GM23338 (cell line): ENCODE measurements around the gene VAX1. TPM values are rescaled to one million over a fixed set of nuclear protein-coding genes. Genes with fewer than 3 reads are reported as not detected.

Experiments used
- ATAC-seq: fragments of 200-7000 bp; cut with Tn5 transposase; 3 replicates; pipeline ENCODE4 v1.9.1; 2020
- DNase-seq: peaks from one replicate; pipeline ENCODE4 v3.0.0-alpha.2; 2015; ENCODE audit warnings: low spot score
- H2AFZ ChIP-seq: fragments of 200-600 bp; sonication (generic); 2 replicates; pipeline ENCODE4 v1.8.0; 2016; ENCODE audit warnings: antibody characterized with exemption, mild to moderate bottlenecking, moderate library complexity
- H3F3A ChIP-seq: fragments of 200-600 bp; sonication (generic); replicated peaks from 2 replicates; pipeline ENCODE4 v1.8.0; 2017; ENCODE audit warnings: antibody characterized with exemption, mixed run types, low read depth
- H3K27ac ChIP-seq: fragments of 200-600 bp; sonication (generic); 2 replicates; pipeline ENCODE4 v1.6.1; 2016; ENCODE audit warnings: low read depth
- H3K27me3 ChIP-seq: fragments of 200-600 bp; sonication (generic); 2 replicates; pipeline ENCODE4 v1.8.0; 2016; ENCODE audit warnings: mild to moderate bottlenecking, mixed run types, moderate library complexity; ENCODE audit not compliant: insufficient read depth
- H3K36me3 ChIP-seq: fragments of 200-600 bp; sonication (generic); 2 replicates; pipeline ENCODE4 v1.8.0; 2016; ENCODE audit warnings: mild to moderate bottlenecking; ENCODE audit not compliant: insufficient read depth
- H3K4me1 ChIP-seq: fragments of 200-600 bp; sonication (generic); 2 replicates; pipeline ENCODE4 v1.8.0; 2016; ENCODE audit warnings: mild to moderate bottlenecking, moderate library complexity; ENCODE audit not compliant: insufficient read depth
- H3K4me2 ChIP-seq: fragments of 200-600 bp; sonication (generic); 2 replicates; pipeline ENCODE4 v1.7.1; 2017; ENCODE audit warnings: mixed run types
- H3K4me3 ChIP-seq: fragments of 200-600 bp; sonication (generic); 2 replicates; pipeline ENCODE4 v1.6.1; 2016; ENCODE audit warnings: mixed run types
- H3K79me2 ChIP-seq: fragments of 200-600 bp; sonication (generic); replicated peaks from 2 replicates; pipeline ENCODE4 v1.8.0; 2017; ENCODE audit warnings: mild to moderate bottlenecking; ENCODE audit not compliant: insufficient read depth
- H3K9me2 ChIP-seq: fragments of 200-600 bp; sonication (generic); 2 replicates; pipeline ENCODE4 v1.8.0; 2017; ENCODE audit not compliant: insufficient read depth
- H4K20me1 ChIP-seq: fragments of 200-600 bp; sonication (generic); replicated peaks from 2 replicates; pipeline ENCODE4 v1.8.0; 2017; ENCODE audit warnings: mild to moderate bottlenecking; ENCODE audit not compliant: insufficient read depth
- H3K27ac Mint-ChIP-seq: 2 replicates; pipeline ENCODE4 v1.8.0; 2020; ENCODE audit warnings: inconsistent platforms, mild to moderate bottlenecking, moderate library complexity, mixed read lengths
- H3K27me3 Mint-ChIP-seq: 3 replicates; pipeline ENCODE4 v1.8.0; 2022; ENCODE audit warnings: low read depth, mild to moderate bottlenecking, moderate library complexity, mixed read lengths, inconsistent platforms; ENCODE audit not compliant: insufficient read depth, poor library complexity
- H3K36me3 Mint-ChIP-seq: 3 replicates; pipeline ENCODE4 v1.8.0; 2021; ENCODE audit warnings: low read depth, mild to moderate bottlenecking, inconsistent platforms, moderate library complexity, mixed read lengths
- H3K4me1 Mint-ChIP-seq: 3 replicates; pipeline ENCODE4 v1.8.0; 2020; ENCODE audit warnings: mild to moderate bottlenecking, inconsistent platforms, mixed read lengths
- H3K4me3 Mint-ChIP-seq: 3 replicates; pipeline ENCODE4 v1.8.0; 2021; ENCODE audit warnings: moderate library complexity, mild to moderate bottlenecking, inconsistent platforms, mixed read lengths
- H3K9me3 Mint-ChIP-seq: 3 replicates; pipeline ENCODE4 v1.8.0; 2020; ENCODE audit warnings: moderate library complexity, mild to moderate bottlenecking, inconsistent platforms, mixed read lengths
- EZH2 ChIP-seq: fragments of 200-600 bp; sonication (generic); IDR thresholded peaks from one replicate; pipeline ENCODE4 v1.8.0; 2017; ENCODE audit warnings: antibody characterized with exemption, mild to moderate bottlenecking, low read depth; ENCODE audit not compliant: unreplicated experiment
- EZH2phosphoT487 ChIP-seq: fragments of 200-600 bp; sonication (generic); IDR thresholded peaks from one replicate; pipeline ENCODE4 v1.8.1; 2018; ENCODE audit warnings: antibody characterized with exemption; ENCODE audit not compliant: unreplicated experiment
- NANOG ChIP-seq: IDR thresholded peaks from 2 replicates; pipeline ENCODE4 v1.6.1; 2016; ENCODE audit warnings: antibody characterized with exemption, borderline replicate concordance
- STAT1 ChIP-seq: IDR thresholded peaks from one replicate; pipeline ENCODE4 v1.6.1; 2016; ENCODE audit warnings: antibody characterized with exemption; ENCODE audit not compliant: unreplicated experiment
- ZNF114 ChIP-seq: fragments of 250-450 bp; sonication (Bioruptor Pico); IDR thresholded peaks from 2 replicates; pipeline ENCODE4 v1.5.0; 2020; ENCODE audit warnings: mild to moderate bottlenecking, moderate library complexity
- ZNF331 ChIP-seq: fragments of 250-450 bp; sonication (Bioruptor Pico); IDR thresholded peaks from 2 replicates; pipeline ENCODE4 v1.5.0; 2020; ENCODE audit warnings: low read depth, mild to moderate bottlenecking, moderate library complexity
- polyA plus RNA-seq: library from polyadenylated mRNA; unstranded; fragments of >200 nt; fragmentation: Nextera tagmentation; extraction: Ambion mirVana; gene quantifications from 2 replicates; pipeline ENCODE4 v1.2.1, GENCODE V29; 2016
- total RNA-seq: library from RNA; depleted of rRNA; stranded (reverse); fragments of >200 nt; shearing (Covaris generic); gene quantifications from 2 replicates; pipeline ENCODE4 v1.2.3, GENCODE V29; 2014
- TF ChIP-seq, protein P1 (sequence below): fragments of 250-450 bp; sonication (Bioruptor Pico); IDR thresholded peaks from 2 replicates; pipeline ENCODE4 v1.5.0; 2020; ENCODE audit warnings: mild to moderate bottlenecking, moderate library complexity
- TF ChIP-seq, protein P2 (sequence below), 2 experiments: fragments of 200-600 bp in 1 of 2; sonication (generic) in 1 of 2; conservative IDR thresholded peaks; 2 replicates each; pipeline versions ENCODE4 v1.5.1 to v1.6.1; 2016 to 2017; ENCODE audit warnings: antibody characterized with exemption in 2 of 2, low read depth in 2 of 2, mild to moderate bottlenecking in 2 of 2, moderate library complexity in 1 of 2
- TF ChIP-seq, protein P3 (sequence below): IDR thresholded peaks from 2 replicates; pipeline ENCODE4 v1.6.1; 2016; ENCODE audit warnings: antibody characterized with exemption

VAX1 gene
- total and polyA plus RNA-seq, 2 experiments from 2014 or later: not detected

DNA sequence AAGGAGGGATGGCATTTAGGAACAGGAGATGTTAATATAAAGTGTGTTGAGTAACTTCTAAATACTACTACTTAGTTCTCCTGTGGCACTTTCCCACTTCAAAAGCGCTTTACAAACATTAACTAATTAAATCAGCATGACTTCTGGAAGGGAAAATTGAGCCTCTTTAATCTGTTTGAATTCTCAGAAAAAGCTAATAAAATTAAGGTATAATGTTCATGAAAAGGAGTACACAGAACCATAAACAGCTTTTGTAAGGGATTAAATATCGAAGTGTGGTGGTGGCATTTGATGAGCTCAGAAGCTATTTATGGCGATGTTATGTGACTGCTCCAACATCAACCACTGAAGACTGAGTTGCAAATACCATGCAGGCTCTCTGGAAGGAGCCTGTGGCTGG is 10.2 kb upstream of the VAX1 start:
- DNase-seq: no peak
- H3K27me3 Mint-ChIP-seq: peaks cover 91% of the 10 kb centered on the region
- Histone ChIP-seq H3K79me2 (no peaks in the 10 kb centered on the region), H2AFZ (no peak overlapping the region), H3K36me3 (no peaks in the 10 kb centered on the region), H3F3A (no peaks in the 10 kb centered on the region), H3K27me3 (peaks cover 97% of the 10 kb centered on the region), H3K4me1 (peaks cover under 1% of the 10 kb centered on the region; the same call in 1 of the 2 replicates), H4K20me1 (peaks cover 3% of the 10 kb centered on the region), H3K4me3 (no peak overlapping the region), H3K27ac (no peak overlapping the region), H3K4me2 (no peak overlapping the region), H3K9me2 (no peaks in the 10 kb centered on the region)
- no peak overlapping the region for H3K27ac Mint-ChIP-seq
- TF ChIP-seq ZNF331 (CRISPR knock-in tag) (no peak), ZNF114 (CRISPR knock-in tag) (no peak), STAT1 (no peak), EZH2 (no peak), EZH2phosphoT487 (no peak), NANOG (no peak)
- TF ChIP-seq, protein P1, sequence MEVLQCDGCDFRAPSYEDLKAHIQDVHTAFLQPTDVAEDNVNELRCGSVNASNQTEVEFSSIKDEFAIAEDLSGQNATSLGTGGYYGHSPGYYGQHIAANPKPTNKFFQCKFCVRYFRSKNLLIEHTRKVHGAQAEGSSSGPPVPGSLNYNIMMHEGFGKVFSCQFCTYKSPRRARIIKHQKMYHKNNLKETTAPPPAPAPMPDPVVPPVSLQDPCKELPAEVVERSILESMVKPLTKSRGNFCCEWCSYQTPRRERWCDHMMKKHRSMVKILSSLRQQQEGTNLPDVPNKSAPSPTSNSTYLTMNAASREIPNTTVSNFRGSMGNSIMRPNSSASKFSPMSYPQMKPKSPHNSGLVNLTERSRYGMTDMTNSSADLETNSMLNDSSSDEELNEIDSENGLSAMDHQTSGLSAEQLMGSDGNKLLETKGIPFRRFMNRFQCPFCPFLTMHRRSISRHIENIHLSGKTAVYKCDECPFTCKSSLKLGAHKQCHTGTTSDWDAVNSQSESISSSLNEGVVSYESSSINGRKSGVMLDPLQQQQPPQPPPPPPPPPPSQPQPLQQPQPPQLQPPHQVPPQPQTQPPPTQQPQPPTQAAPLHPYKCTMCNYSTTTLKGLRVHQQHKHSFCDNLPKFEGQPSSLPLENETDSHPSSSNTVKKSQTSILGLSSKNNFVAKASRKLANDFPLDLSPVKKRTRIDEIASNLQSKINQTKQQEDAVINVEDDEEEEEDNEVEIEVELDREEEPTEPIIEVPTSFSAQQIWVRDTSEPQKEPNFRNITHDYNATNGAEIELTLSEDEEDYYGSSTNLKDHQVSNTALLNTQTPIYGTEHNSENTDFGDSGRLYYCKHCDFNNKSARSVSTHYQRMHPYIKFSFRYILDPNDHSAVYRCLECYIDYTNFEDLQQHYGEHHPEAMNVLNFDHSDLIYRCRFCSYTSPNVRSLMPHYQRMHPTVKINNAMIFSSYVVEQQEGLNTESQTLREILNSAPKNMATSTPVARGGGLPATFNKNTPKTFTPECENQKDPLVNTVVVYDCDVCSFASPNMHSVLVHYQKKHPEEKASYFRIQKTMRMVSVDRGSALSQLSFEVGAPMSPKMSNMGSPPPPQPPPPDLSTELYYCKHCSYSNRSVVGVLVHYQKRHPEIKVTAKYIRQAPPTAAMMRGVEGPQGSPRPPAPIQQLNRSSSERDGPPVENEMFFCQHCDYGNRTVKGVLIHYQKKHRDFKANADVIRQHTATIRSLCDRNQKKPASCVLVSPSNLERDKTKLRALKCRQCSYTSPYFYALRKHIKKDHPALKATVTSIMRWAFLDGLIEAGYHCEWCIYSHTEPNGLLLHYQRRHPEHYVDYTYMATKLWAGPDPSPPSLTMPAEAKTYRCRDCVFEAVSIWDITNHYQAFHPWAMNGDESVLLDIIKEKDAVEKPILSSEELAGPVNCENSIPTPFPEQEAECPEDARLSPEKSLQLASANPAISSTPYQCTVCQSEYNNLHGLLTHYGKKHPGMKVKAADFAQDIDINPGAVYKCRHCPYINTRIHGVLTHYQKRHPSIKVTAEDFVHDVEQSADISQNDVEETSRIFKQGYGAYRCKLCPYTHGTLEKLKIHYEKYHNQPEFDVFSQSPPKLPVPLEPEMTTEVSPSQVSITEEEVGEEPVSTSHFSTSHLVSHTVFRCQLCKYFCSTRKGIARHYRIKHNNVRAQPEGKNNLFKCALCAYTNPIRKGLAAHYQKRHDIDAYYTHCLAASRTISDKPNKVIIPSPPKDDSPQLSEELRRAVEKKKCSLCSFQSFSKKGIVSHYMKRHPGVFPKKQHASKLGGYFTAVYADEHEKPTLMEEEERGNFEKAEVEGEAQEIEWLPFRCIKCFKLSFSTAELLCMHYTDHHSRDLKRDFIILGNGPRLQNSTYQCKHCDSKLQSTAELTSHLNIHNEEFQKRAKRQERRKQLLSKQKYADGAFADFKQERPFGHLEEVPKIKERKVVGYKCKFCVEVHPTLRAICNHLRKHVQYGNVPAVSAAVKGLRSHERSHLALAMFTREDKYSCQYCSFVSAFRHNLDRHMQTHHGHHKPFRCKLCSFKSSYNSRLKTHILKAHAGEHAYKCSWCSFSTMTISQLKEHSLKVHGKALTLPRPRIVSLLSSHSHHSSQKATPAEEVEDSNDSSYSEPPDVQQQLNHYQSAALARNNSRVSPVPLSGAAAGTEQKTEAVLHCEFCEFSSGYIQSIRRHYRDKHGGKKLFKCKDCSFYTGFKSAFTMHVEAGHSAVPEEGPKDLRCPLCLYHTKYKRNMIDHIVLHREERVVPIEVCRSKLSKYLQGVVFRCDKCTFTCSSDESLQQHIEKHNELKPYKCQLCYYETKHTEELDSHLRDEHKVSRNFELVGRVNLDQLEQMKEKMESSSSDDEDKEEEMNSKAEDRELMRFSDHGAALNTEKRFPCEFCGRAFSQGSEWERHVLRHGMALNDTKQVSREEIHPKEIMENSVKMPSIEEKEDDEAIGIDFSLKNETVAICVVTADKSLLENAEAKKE (CRISPR knock-in tag): no peak
- TF ChIP-seq, protein P2, sequence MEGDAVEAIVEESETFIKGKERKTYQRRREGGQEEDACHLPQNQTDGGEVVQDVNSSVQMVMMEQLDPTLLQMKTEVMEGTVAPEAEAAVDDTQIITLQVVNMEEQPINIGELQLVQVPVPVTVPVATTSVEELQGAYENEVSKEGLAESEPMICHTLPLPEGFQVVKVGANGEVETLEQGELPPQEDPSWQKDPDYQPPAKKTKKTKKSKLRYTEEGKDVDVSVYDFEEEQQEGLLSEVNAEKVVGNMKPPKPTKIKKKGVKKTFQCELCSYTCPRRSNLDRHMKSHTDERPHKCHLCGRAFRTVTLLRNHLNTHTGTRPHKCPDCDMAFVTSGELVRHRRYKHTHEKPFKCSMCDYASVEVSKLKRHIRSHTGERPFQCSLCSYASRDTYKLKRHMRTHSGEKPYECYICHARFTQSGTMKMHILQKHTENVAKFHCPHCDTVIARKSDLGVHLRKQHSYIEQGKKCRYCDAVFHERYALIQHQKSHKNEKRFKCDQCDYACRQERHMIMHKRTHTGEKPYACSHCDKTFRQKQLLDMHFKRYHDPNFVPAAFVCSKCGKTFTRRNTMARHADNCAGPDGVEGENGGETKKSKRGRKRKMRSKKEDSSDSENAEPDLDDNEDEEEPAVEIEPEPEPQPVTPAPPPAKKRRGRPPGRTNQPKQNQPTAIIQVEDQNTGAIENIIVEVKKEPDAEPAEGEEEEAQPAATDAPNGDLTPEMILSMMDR (conservative IDR thresholded peaks at IDR 0.05; ENCODE audit: low read depth in 2 of 2): no peak
- TF ChIP-seq, protein P3, sequence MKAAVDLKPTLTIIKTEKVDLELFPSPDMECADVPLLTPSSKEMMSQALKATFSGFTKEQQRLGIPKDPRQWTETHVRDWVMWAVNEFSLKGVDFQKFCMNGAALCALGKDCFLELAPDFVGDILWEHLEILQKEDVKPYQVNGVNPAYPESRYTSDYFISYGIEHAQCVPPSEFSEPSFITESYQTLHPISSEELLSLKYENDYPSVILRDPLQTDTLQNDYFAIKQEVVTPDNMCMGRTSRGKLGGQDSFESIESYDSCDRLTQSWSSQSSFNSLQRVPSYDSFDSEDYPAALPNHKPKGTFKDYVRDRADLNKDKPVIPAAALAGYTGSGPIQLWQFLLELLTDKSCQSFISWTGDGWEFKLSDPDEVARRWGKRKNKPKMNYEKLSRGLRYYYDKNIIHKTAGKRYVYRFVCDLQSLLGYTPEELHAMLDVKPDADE: no peak
- no peak for ATAC-seq
- no peaks in the 10 kb centered on the region for H3K4me1 Mint-ChIP-seq
- no peaks in the 10 kb centered on the region; the same call in 2 of the 3 replicates for H3K36me3 Mint-ChIP-seq
- peaks cover 15% of the 10 kb centered on the region for H3K9me3 Mint-ChIP-seq
- no peak overlapping the region for H3K4me3 Mint-ChIP-seq
